ENCODE data around the gene COL5A1.

- TF ChIP-seq CTCF (IDR thresholded peaks at IDR 0.05) (no peak), POLR2A (IDR thresholded peaks at IDR 0.05) (no peak)
These were observed 23.3 kb upstream of the COL5A1 start for GRCh38 chr9:134618163-134618832.

Data from heart left ventricle (tissue), 13 donors.